Heart left ventricle (tissue), 13 donors: ENCODE measurements around the gene ITK.

ENCODE experiments used
- CTCF ChIP-seq, 12 donors: fragments of 200-600 bp; sonication (generic) in 4 of 12; IDR thresholded peaks; one replicate each; pipeline versions ENCODE4 v1.5.0 to v1.8.0; 2018 to 2022; ENCODE audit warnings: antibody characterized with exemption in 12 of 12, mild to moderate bottlenecking in 5 of 12
- POLR2A ChIP-seq, 2 donors: fragments of 450-650 bp; IDR thresholded peaks; one replicate each; pipeline ENCODE4 v1.6.1; 2017; ENCODE audit warnings: antibody characterized with exemption in 2 of 2, mild to moderate bottlenecking in 2 of 2, moderate library complexity in 2 of 2
- donor health status: ischemic (EF 13 %, LVEDD 7.1; RV severe dilation, severe dysfunction).
- donor health status: DM: no; HTN: yes; CAD: no.
- donor health status: DM: no; HTN: no; CAD: no.
- donor health status: ischemic (EF 25% LVEDD 6.9; RV normal size, moderate dysfunction).
- donor health status: ischemic (EF 25% LVEDD 5.7; RV mildly dilated, moderate dysfunction).
- donor health status: ischemic (EF 35%, LVEDD 5.7; RV mildly dilated, moderate dysfunction).
- donor health status: nonischemic (EF 11% LVEDD 7.7; RV severe dilation, severe dysfunction).
- donor health status: DM: yes; HTN: yes; CAD: no.
- donor health status: PGD.
- donor health status: ischemic (EF 29% LVEDD 5.4; RV normal size, mild dysfunction).
- donor health status: nonischemic (EF 23%, LVEDD 6.1; RV moderate dilation, normal function).

- no peak for TF ChIP-seq CTCF (IDR thresholded peaks at IDR 0.05)
- TF ChIP-seq POLR2A (IDR thresholded peaks at IDR 0.05) = no peak
Measured at GRCh38 chr5:157294407-157295091, 113.9 kb downstream of the ITK start.
